ENCODE data around the gene MAGI1. TPM values are rescaled to one million over a fixed set of nuclear protein-coding genes. Genes with fewer than 3 reads are reported as not detected.

MAGI1 gene
- polyA plus RNA-seq, 3 donors = not detected

DNA sequence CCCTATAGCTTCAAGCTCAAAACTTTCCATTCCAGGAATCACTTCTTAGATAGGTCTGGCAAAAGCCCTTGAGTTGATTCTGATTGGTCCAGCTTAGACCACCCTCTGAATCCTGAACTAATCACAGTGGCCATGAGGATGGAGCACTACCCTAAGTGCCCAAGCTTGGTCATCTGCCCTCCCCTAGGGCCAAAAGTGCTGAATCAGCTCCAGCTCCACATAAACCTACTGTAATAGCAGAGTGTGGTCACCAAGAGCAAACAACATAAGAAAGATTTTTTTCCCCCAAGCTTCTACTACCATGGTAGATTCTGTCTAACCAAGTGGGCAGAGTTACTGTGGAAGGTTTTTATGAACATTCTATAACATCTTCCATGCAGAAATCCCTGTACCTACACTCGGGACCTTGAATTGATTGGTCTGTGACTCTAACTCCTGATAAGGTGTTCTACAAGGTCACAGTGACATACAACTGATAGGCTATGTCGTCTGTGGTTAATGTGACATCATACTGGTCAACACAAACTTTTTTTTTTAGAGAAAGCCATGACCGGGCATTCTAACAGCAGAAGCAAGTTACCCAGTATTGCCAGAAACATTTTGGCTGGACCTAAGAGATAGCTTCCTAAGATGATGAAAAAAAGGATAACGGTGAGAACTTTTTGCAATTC lies 320.9 kb downstream of the MAGI1 start:
- Mint-ChIP-seq H3K36me3 (no peaks in the 10 kb centered on the region), H3K4me1 (no peaks in the 10 kb centered on the region), H3K27me3 (ENCODE audit: low read depth in 3 of 3) (no peaks in the 10 kb centered on the region), H3K4me3 (no peak overlapping the region), H3K27ac (no peak overlapping the region), H3K9me3 (peaks cover 0 to 3% (median 0%) of the 10 kb centered on the region in 7 donors)
- Histone ChIP-seq H3K27ac (ENCODE audit: low read depth in 1 of 2, low read length in 2 of 2) (no peak overlapping the region), H3K4me3 (replicated peaks in 1 of 3; ENCODE audit: low read depth in 2 of 3, low read length in 3 of 3) (no peak overlapping the region), H3K36me3 (replicated peaks in 1 of 2; ENCODE audit: control insufficient read depth in 1 of 2, insufficient read depth in 2 of 2, low read length in 2 of 2) (no peaks in the 10 kb centered on the region), H3K27me3 (ENCODE audit: control insufficient read depth in 2 of 2, insufficient read depth in 2 of 2, low read length in 2 of 2) (no peaks in the 10 kb centered on the region), H3K79me2 (ENCODE audit: insufficient read depth, low read length) (no peaks in the 10 kb centered on the region), H3K9me3 (replicated peaks in 1 of 2; ENCODE audit: control insufficient read depth in 1 of 2, insufficient read depth in 1 of 2, low read length in 2 of 2) (no peaks in the 10 kb centered on the region), H4K20me1 (ENCODE audit: insufficient read depth, low read length) (no peaks in the 10 kb centered on the region), H2AFZ (ENCODE audit: insufficient read depth, low read depth, low read length, poor library complexity, severe bottlenecking) (no peak overlapping the region), H3K4me2 (replicated peaks; ENCODE audit: extremely low read depth, low read length, poor library complexity, severe bottlenecking) (no peak overlapping the region), H3K9ac (ENCODE audit: insufficient read depth, low read length, poor library complexity, severe bottlenecking) (no peak overlapping the region), H3K4me1 (ENCODE audit: control insufficient read depth in 1 of 2, insufficient read depth in 2 of 2, low read length in 2 of 2) (no peaks in the 10 kb centered on the region)
- TF ChIP-seq, protein P1, sequence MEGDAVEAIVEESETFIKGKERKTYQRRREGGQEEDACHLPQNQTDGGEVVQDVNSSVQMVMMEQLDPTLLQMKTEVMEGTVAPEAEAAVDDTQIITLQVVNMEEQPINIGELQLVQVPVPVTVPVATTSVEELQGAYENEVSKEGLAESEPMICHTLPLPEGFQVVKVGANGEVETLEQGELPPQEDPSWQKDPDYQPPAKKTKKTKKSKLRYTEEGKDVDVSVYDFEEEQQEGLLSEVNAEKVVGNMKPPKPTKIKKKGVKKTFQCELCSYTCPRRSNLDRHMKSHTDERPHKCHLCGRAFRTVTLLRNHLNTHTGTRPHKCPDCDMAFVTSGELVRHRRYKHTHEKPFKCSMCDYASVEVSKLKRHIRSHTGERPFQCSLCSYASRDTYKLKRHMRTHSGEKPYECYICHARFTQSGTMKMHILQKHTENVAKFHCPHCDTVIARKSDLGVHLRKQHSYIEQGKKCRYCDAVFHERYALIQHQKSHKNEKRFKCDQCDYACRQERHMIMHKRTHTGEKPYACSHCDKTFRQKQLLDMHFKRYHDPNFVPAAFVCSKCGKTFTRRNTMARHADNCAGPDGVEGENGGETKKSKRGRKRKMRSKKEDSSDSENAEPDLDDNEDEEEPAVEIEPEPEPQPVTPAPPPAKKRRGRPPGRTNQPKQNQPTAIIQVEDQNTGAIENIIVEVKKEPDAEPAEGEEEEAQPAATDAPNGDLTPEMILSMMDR (IDR thresholded peaks at IDR 0.05) = no peak
- DNase-seq = no peak
- intact Hi-C loops (cut with micrococcal nuclease) = no loop called here
- 92% methylated on average over 2 of the region's 4 CpGs for WGBS (ENCODE audit: insufficient coverage)

DNA sequence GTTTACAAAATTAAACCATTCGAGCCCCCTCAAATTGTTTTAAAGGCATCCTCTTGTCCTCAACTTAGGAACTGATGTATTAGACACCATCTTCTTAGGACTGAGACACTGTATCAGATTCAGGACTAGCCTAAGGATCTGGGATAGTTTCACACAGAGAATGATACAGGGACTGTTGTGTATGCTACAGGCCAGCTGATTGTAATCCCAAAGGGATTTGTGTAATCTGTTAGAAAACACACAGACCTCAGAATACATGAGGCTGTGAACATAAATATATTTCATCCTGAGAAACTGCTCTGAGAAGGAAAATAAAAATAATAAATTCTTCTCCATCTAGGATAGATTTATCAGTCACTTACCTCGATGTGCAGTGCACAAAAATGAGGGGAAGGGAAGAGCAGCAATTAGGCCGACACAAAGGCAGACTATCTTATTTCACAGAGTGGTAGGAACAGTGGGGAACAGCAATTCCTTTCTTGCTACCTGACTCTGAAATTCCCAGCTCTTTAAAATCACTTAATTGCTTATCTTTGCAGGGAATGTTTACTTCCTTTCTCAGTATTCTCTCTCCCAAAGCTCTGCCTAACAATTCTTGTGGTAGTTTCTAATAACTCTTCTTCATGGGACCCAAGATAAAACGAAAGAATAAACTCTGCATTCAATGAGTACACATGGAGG lies 322.5 kb downstream of the MAGI1 start:
- Histone ChIP-seq H2AFZ (ENCODE audit: insufficient read depth, low read depth, low read length, poor library complexity, severe bottlenecking) (no peak overlapping the region), H3K27me3 (ENCODE audit: control insufficient read depth in 2 of 2, insufficient read depth in 2 of 2, low read length in 2 of 2) (no peaks in the 10 kb centered on the region), H3K9ac (ENCODE audit: insufficient read depth, low read length, poor library complexity, severe bottlenecking) (no peak overlapping the region), H3K4me2 (replicated peaks; ENCODE audit: extremely low read depth, low read length, poor library complexity, severe bottlenecking) (no peak overlapping the region), H3K36me3 (replicated peaks in 1 of 2; ENCODE audit: control insufficient read depth in 1 of 2, insufficient read depth in 2 of 2, low read length in 2 of 2) (no peaks in the 10 kb centered on the region), H3K79me2 (ENCODE audit: insufficient read depth, low read length) (no peaks in the 10 kb centered on the region), H3K9me3 (replicated peaks in 1 of 2; ENCODE audit: control insufficient read depth in 1 of 2, insufficient read depth in 1 of 2, low read length in 2 of 2) (no peaks in the 10 kb centered on the region), H3K4me1 (ENCODE audit: control insufficient read depth in 1 of 2, insufficient read depth in 2 of 2, low read length in 2 of 2) (no peaks in the 10 kb centered on the region), H3K4me3 (replicated peaks in 1 of 3; ENCODE audit: low read depth in 2 of 3, low read length in 3 of 3) (no peak overlapping the region), H3K27ac (ENCODE audit: low read depth in 1 of 2, low read length in 2 of 2) (no peak overlapping the region), H4K20me1 (ENCODE audit: insufficient read depth, low read length) (no peaks in the 10 kb centered on the region)
- TF ChIP-seq, protein P1 (IDR thresholded peaks at IDR 0.05) = no peak
- no peaks in the 10 kb centered on the region for H3K27me3 Mint-ChIP-seq (ENCODE audit: low read depth in 3 of 3)
- no CpG with 5 or more reads among the region's 4 CpGs for WGBS (ENCODE audit: insufficient coverage)
- H3K4me1 Mint-ChIP-seq = no peaks in the 10 kb centered on the region
- DNase-seq = no peak
- intact Hi-C loops (cut with micrococcal nuclease) = no loop called here
- no peak overlapping the region for H3K27ac Mint-ChIP-seq
- peaks cover 0 to 7% (median 0%) of the 10 kb centered on the region in 7 donors for H3K9me3 Mint-ChIP-seq
- H3K36me3 Mint-ChIP-seq = no peaks in the 10 kb centered on the region
- no peak overlapping the region for H3K4me3 Mint-ChIP-seq

All from CD14-positive monocyte (primary cell).